GM21367 (cell line): Measurements from ENCODE around the gene SERINC2.

Experiments used
- ATAC-seq: cut with Tn5 transposase; IDR thresholded peaks from one replicate; pipeline ENCODE4 v1.9.1; 2021; ENCODE audit not compliant: unreplicated experiment

SERINC2 gene

DNA sequence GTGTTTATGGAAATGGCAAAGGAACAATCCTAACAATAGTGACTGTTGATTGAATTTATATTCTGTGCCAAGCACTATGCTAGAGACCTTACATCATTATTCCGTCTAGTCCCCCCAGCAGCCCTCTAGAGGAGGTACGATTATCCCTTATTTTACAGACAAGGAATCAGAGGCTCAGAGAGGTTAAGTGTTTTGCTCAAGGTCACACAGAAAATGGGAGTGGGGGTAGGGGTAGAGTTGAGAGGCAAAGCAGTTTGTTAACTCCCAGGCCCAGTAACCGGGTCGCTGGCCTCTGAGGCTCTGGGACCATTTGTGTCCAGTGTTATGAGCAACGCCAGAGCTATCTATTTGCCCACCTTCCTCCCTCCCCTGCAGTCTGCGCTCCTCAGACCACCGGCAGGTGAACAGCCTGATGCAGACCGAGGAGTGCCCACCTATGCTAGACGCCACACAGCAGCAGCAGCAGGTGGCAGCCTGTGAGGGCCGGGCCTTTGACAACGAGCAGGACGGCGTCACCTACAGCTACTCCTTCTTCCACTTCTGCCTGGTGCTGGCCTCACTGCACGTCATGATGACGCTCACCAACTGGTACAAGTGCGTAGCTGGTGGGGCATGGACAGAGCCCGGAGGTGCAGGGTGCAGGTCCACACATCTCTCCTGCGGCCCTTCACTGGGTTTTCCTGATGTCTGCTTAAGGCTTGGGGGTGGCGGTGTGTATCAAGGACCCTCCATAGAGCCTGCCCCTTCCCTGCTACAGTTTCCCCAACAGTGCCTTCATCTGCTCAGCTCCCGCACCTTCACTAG, 19.8 kb downstream of the SERINC2 start:
- ATAC-seq = no peak

DNA sequence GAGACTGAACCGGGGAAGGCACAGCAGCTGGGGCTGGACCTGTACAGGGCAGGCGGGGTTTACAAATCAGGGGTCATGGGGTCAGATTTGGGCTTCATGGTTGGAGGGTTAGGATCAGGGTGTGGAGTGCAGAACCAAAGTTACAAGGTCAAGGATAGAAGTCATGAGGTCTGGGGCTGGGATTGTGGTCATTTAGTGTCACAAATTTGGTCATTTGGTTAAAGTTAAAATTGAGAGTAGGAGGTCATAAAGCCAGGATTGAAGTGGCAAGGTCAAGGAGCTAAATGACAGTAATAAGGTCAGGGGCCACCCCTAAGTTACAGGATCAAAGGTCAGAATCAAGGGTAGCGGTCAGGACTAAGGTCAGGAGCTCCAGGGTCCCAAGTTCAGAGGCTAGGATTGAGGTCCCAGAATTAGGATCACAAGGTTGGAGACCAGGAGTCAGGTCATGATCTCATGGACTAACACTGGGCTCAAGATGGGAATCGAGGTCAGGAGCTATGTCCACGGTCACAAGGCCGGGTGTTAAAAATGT, 20.4 kb downstream of the SERINC2 start:
- ATAC-seq = no peak

DNA sequence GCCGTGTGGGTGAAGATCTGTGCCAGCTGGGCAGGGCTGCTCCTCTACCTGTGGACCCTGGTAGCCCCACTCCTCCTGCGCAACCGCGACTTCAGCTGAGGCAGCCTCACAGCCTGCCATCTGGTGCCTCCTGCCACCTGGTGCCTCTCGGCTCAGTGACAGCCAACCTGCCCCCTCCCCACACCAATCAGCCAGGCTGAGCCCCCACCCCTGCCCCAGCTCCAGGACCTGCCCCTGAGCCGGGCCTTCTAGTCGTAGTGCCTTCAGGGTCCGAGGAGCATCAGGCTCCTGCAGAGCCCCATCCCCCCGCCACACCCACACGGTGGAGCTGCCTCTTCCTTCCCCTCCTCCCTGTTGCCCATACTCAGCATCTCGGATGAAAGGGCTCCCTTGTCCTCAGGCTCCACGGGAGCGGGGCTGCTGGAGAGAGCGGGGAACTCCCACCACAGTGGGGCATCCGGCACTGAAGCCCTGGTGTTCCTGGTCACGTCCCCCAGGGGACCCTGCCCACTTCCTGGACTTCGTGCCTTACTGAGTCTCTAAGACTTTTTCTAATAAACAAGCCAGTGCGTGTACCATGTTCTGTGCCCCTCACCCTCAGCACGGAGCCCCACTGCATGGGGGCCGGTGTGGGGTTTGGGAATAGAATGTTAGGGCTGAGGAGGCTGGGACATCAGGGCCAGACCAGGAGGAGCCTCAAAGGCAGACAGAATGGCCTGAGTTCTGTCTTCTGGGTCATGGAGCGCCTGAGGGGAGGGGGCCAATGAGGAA, 21.3 kb downstream of the SERINC2 start:
- ATAC-seq = no peak

DNA sequence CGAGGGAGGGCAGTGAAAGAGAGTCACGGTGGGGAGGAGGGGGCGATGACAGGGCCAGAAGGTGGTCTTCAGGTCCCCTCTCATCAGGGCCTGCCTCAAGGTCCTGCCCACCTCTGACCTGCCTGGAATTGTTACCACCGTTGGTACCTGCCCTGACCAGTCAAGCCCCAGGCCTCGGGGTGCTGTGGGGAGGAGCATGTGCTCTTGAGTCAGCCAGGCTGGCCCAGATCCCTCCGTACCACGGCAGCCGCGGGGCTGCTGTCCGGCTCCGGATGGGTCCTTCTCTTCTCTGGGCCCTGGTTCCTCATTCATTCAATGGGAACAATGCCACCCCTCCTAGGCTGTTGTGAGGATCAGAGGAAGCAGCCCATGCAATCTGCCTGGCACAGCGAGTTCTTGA, 22.0 kb downstream of the SERINC2 start:
- no peak for ATAC-seq

- no peak for ATAC-seq
Observed at GRCh38 chr1:31435471-31436409, 22.7 kb downstream of the SERINC2 start.

DNA sequence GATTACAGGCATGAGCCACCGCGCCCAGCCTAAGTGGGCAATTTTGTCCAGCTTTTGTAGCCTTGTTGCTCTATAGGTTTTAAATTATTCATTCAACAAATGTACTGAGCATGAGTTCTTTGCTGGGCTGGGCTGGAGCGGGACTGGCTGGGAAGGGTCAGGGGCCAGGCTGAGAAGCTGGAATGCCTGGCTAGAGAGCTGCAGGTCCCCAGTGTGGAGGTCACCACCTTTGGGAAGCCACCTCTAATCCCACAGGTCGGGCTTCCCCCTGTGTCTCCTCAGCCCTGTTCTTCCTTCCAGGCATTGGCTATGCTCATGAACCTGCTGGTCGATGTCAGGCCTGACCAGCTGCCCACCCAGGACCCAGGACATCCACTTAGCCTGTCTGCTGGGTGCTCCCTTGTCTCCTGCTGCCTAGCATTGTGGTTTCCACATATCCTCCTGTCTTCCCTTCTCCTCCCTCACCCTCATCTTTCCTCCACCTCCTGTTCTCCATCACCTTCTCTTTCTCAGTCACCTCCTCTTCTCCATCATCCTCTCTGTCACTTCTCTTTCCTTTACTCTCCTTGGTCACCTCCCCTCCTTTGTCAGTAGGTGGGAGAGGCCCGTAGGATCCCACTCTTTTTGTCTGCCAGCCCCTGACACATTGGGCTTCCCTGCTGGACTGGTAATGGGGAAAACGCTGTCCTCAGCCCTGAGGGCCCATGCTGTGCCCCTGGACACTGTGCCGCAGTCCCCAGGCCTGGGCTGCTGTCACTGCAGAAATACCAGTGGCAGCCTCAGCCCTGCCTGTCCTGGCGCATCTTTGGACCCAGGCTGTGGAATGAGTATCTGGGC, 23.8 kb downstream of the SERINC2 start:
- ATAC-seq = no peak

- no peak for ATAC-seq
Observed at GRCh38 chr1:31437433-31438037, 24.5 kb downstream of the SERINC2 start.

- no peak for ATAC-seq
Observed at GRCh38 chr1:31439276-31439675, 26.3 kb downstream of the SERINC2 start.

GRCh38 chr1:31441073-31441472, 28.1 kb downstream of the SERINC2 start:
- ATAC-seq = no peak

DNA sequence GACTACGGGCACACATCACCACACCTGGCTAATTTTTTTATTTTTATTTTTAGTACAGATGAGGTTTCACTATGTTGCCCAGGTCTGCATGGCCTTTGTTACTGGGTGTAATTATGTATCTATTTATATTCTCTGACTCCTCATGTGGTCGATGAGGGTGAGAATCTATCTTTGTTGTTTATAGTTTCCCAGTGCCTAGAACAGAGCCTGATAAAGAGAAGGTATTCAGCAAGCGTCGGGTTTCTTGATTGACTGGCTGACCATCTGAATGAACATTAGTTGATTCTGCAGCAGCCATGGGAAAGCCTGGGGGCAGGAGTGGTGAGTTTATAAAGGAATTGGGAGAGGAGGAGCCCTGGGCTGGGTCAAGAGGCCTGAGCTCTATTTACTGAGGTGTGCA, 28.5 kb downstream of the SERINC2 start:
- no peak for ATAC-seq

GRCh38 chr1:31441970-31442647, 29.1 kb downstream of the SERINC2 start:
- ATAC-seq = no peak

DNA sequence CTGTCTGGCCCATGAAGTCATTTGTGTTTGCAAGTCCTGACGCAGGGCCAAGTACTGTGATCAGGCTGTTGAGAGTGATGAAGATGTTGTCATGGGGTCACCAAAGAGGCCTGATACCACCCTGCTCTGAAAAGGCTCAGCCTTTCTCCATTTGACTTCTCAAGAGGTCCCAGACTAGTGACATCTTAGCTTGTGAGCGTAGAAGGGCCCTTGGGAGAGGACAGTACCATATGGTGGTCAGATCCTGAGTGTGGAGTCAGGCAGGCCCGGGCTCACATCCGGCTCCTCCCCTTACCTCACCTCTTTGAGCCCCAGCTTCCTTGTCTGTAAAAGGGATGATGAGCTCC, 29.6 kb downstream of the SERINC2 start:
- no peak for ATAC-seq

DNA sequence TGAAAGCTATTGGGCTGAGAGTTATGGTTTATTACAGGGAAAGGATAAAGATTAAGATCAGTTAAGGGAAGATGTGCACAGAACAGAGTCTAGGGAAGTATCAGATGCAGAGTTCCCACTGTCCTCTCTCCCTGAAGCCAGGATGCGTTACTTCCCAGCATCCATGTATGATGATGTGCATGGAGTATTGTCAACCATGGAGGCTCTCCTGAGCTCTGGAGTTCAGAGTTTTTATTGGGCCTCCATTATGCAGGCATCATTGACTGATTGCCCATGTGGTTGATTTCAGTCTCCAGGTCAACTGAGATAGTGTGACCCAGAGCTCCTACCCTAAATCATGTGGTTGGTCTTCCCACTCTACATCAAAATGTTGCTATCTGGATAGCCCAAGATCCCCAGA, 30.7 kb downstream of the SERINC2 start:
- no peak for ATAC-seq

- no peak for ATAC-seq
Observed at GRCh38 chr1:31444725-31445448, 31.9 kb downstream of the SERINC2 start.

DNA sequence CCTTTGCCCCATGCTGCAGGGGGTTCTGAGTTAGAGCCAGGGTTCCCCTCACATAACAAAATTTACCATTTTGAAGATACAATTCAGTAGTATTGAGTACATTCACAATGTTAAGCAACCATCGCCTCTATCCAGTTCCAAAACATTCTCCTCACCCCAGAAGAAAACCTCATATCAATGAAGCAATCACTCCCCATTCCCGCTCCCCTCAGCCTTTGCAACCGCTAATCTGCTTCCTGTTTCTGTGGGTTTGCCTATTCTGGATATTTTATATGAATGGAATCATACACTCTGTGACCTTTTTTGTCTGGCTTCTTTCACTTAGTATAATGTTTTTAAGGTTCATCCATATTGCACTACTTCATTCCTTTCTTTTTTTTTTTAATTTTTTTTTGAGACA, 32.9 kb downstream of the SERINC2 start:
- ATAC-seq = no peak

GRCh38 chr1:31447210-31447609, 34.2 kb downstream of the SERINC2 start:
- no peak for ATAC-seq

GRCh38 chr1:31453384-31454079, 40.5 kb downstream of the SERINC2 start:
- no peak for ATAC-seq

- ATAC-seq = no peak
Observed at GRCh38 chr1:31458287-31458896, 45.4 kb downstream of the SERINC2 start.
